Measurements from ENCODE around the gene SMIM35.
"Not testable (repeated sequence)": the region's sequence is repeated elsewhere in the genome, so short reads cannot be mapped to it uniquely, and the experiment has no call there.

SMIM35 gene

GRCh38 chr11:117980280-117980679 lies 106.5 kb downstream of the SMIM35 start:
- no peak for DNase-seq (ENCODE audit: low spot score)

DNA sequence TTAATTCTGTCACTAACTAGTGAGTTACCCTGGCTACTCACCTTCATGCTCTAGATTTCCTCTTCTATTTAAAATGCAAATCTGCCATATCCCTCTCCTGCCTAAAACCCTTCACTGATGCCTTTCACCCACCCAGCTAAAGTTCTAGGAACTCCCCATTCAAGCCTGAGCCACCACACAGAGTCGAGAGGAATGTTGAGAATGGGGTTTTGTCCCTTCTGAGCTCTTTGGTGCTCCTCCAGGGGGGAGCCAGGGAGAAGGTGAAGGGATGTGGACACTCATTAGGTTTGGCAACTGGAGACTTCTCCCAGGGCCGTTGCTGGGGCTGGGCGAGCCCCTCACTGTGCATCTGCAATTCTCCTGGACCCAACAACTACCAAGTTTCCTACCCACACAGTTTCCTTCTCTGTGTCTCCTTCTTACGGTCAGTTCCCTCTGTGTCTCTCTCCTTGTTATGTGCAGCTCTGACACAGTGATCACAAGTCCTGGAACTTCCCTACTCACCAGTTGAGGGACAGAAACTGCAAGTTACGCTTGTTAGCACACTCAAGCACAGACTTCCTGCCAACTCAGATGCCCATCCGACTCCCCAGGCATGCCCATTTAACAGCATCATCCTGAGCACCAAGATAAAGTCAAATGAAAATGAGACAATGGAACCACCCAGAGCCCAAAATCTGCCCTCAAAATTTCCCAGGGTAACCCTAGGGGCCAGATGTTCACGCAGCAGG lies 107.1 kb downstream of the SMIM35 start:
- no peak for DNase-seq (ENCODE audit: low spot score)

GRCh38 chr11:117978991-117979390 lies 107.8 kb downstream of the SMIM35 start:
- no peak for DNase-seq (ENCODE audit: low spot score)

GRCh38 chr11:117978291-117978910 lies 108.4 kb downstream of the SMIM35 start:
- not testable (repeated sequence) for DNase-seq (ENCODE audit: low spot score)

- DNase-seq (ENCODE audit: low spot score), result not testable (repeated sequence)
Observed at GRCh38 chr11:117977612-117978264, 109.0 kb downstream of the SMIM35 start.

DNA sequence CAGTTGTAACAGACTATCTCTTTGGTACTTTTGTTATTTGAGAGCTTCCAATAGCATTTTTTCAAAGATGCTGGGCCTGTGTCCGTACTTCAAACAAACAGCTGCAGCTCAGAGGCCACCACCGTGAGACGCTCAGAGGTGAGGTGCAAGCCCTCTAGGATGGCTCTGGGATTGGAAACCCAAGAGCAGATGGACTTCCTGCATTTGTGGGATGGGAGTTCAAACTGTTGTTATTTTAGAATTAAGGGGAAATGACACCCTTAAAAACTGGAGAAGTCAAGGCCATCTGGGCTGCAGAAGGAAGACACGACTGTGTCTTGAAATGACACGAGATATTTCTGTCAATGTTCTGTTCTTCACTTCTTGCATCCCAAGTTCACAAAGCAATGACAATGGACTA lies 109.7 kb downstream of the SMIM35 start:
- DNase-seq (ENCODE audit: low spot score), result no peak

- no peak for DNase-seq (ENCODE audit: low spot score)
Observed at GRCh38 chr11:117976445-117976844, 110.3 kb downstream of the SMIM35 start.

GRCh38 chr11:117973503-117973860 lies 113.3 kb downstream of the SMIM35 start:
- DNase-seq (ENCODE audit: low spot score), result no peak

DNA sequence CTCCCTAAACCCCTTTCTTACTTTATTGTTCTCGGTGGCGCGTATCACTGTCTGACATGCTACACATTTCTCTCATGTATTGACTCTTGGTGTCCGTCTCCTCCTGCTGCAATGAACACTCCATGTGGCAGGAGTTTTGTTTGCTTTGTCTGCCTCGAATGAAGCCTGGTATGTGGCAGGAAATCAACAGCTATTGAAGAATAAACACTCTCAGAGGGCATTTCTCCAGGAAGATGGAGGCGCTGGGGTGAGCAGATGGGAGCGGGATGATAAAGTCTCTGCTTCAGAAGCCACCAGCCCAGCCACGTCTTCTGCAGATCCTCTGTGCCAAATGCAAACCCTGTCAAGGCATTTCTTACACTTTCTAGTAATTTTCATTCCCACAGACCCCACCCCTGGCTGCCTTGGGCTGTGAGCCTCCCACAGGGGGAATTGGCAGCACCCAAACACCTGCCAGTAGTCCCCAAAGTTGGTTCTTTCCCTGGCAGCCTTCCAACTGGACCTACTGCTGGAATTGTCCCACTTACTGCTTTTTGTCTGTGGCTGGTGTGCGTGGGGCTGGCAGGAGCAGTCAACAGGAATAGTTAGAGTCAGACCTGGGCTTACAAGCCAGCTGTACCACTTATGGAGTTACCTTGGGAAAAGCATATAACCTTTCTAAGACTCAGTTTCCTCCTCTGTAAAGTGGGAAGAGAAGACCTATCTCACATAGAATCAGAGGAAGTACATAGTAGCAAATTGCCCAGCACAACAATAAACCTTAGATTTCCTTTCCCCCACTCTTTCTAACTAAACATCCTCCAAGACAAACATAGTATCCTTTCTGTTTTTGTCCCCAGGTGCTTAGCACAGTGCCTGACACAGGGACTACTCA lies 113.9 kb downstream of the SMIM35 start:
- DNase-seq (ENCODE audit: low spot score), result no peak

GRCh38 chr11:117972044-117972443 lies 114.7 kb downstream of the SMIM35 start:
- DNase-seq (ENCODE audit: low spot score), result no peak

DNA sequence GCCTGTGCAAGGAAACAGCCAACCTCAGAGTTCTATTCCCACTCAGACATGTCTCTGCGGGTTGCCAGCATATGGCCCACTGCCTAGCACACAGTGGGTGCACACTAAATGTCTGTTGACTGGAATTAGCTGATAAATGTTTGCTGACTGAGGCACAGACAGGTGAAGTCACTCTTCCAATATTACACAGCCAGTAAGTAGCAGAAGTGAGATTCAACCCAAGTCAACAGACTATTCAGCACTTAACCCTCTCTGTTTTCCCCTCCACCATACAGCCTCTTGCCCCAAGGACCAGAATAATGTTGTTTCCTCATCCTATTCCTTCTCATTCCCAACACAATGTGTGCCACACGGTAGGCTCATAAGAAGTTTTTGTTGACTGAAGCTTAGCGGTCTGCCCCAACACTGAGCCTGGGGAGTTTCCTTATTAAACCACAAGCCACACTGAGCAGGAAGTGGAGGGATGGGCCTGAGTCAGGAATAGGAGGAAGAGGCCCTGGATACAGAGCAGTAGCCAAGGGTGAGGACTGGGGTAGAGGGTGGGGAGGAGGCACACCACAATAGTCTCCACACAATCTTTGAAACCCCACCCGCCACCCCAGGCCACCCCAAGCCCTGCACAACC lies 116.3 kb downstream of the SMIM35 start:
- DNase-seq (ENCODE audit: low spot score), result no peak

DNA sequence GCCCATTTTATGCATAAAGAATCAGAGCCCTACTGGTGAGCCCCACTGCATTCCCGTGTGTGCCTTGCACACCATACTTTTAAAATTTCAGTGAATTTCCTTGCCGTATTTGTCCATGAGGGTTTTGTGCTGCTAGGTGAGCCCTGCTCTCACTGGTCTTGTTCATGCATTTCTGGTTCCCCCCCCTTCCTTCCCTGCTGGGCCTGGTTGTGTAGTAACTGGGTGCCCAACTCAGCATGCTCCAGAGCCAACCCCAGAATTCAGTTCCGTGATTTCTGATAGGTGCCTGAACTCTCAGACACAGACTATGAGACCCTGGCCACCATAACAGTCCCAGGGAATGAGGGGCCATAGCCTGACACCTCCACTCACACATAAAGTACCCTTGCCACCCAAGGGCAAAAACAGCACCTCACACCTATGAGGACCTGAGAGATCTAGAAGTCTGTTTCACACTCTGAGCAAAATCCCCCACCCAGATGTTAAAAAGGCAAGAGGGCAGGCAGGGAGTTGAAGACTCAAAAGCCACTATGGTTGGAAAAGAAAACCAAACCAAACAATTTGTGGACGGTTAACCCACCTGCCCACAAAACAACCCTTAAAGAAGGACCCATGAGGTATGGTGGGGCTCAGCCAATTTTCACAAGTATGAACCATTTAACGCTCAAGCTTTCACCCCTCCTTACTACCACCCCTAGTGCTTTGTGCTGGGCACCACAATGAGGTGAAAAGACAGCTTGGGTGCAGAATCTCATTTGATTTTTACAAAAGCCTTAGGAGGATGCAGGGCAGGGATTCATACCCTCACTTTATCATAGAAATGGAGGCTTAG lies 117.4 kb downstream of the SMIM35 start:
- DNase-seq (ENCODE audit: low spot score), result no peak

DNA sequence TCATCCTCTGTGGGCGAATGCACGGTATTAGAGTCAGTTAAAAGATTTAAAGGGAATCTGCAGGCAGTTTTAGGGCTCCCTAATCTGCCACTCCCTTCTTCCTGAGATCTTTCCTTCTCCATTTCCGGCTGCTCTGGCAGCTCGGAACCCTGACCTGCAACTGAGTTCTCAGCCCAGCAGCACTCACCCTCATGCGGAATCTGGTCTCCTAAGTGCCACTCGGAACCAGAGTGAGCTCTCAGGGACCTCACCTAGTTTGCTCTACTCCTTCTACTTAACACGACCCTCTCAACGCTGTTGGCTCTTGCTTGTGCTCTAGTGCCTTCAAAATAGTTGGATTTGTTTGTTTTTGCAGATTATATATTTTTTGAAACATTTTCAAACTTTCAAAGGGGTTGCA lies 119.9 kb downstream of the SMIM35 start:
- DNase-seq (ENCODE audit: low spot score), result no peak

DNA sequence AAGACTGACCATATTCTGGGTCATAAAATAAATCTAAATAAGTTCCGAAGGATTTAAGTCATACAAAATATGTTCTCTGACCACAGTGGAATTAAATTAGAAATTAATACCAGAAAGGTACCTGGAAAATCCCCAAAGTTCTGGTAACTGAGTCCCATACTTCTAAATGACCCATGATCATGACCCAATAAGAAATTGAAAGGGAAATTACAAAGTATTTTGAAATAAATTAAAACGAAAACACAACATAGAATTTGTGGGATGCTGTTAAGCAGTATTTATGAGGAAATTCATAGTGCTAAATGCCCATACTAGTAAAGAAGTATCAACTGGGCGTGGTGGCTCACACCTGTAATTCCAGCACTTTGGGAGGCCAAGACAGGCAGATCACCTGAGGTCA lies 123.9 kb downstream of the SMIM35 start:
- no peak for DNase-seq (ENCODE audit: low spot score)

- no peak for DNase-seq (ENCODE audit: low spot score)
Observed at GRCh38 chr11:117961896-117962295, 124.9 kb downstream of the SMIM35 start.

GRCh38 chr11:117960406-117960805 lies 126.4 kb downstream of the SMIM35 start:
- DNase-seq (ENCODE audit: low spot score), result no peak

DNA sequence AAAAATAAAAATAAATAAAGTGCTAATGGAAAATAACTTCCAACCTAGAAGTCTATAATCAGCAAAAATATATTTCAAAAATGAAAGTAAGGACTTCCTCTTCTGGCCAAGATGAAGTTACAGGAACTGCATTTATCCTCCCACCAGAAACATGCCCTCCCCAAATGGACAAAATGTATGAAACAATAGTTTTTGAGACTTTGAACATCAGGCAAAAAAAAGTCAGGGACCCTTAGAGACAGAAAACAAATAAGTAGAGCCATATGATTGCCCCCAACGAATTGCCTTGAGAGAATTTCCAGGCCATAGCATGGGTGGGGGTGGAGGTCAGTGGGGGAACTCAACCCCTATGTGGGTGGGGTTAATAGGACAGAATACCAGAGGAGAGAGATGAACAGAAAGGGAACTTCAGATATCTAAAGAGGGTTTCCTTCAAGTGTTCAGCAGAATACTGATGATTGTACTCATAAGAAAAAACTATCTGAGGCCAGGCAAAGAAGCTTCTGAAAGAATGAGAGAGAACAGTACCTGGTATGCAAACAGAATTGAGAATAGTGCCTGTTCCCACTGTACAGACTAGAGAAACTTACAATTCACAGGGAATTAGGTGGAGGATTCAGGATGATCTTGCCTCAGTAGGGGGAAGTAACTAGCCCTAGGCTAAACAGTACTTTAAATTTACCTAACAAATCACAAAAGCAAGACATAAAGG lies 127.2 kb downstream of the SMIM35 start:
- no peak for DNase-seq (ENCODE audit: low spot score)

DNA sequence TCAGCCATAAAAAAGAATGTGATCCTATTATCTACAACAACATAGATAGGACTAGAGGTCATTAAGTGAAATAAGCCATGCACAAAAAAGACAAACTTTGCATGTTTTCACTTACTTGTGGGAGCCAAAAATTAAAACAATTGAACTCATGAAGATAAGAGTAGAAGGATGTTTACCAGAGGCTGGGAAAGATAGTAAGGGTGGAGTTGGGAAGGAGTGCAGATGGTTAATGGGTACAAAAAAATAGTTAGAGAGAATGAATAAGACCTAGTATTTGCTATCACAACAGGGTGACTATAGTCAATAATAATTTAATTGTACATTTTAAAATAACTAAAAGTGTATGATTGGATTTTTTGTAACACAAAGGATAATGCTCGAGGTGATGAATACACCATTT lies 127.8 kb downstream of the SMIM35 start:
- no peak for DNase-seq (ENCODE audit: low spot score)

Measured in AG08395 (cell line).